ENCODE results near the gene FARS2. TPM values are rescaled to one million over a fixed set of nuclear protein-coding genes. Genes with fewer than 3 reads are reported as not detected.

The FARS2 gene
- total RNA-seq, 1 experiment from 2014 or later: 15.0 TPM

DNA sequence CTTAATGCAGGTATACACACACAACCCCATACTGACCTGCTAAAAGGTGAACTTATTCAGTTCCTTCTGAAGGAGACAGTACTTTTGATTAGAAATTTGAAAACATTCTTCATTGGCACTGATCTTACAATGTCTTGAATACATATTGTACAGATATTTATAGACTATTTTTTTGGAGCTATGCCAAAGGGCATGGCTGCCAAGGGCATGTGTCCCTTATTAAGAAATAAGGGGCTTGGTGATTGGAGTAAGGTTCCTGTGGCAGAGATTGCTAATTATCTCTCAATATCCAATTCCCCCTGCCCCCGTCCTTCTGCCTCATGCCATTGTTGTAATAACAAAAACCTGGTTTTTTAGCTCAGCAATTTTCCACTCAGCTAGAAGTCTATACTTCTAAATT lies 355.9 kb downstream of the FARS2 start (continued):
- TF ChIP-seq, protein P1, sequence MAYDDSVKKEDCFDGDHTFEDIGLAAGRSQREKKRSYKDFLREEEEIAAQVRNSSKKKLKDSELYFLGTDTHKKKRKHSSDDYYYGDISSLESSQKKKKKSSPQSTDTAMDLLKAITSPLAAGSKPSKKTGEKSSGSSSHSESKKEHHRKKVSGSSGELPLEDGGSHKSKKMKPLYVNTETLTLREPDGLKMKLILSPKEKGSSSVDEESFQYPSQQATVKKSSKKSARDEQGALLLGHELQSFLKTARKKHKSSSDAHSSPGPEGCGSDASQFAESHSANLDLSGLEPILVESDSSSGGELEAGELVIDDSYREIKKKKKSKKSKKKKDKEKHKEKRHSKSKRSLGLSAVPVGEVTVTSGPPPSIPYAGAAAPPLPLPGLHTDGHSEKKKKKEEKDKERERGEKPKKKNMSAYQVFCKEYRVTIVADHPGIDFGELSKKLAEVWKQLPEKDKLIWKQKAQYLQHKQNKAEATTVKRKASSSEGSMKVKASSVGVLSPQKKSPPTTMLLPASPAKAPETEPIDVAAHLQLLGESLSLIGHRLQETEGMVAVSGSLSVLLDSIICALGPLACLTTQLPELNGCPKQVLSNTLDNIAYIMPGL (CRISPR knock-in tag; IDR thresholded peaks at IDR 0.05): no peak
- no peak for TF ChIP-seq ZNF263 (CRISPR knock-in tag; IDR thresholded peaks at IDR 0.05; ENCODE audit: low read depth)

DNA sequence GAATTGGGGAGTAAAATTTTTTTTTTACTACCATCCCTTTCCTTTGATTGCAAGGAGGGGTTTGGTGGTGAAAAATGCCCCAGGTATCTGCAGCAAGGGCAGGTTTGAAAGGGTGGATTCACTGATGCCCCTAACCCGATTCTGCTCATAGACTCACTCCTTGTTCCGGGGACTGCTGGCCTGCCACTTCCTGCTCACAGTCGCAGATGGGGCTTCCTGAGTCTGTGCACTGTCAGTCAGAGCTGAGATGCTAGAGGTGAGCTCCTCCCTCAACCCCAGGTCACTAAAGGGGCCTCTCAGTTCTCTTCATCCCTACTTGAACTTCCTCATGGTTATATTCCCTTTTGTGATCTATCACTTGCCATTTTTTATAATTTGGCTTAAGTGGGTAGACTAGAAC lies 357.9 kb downstream of the FARS2 start:
- DNase-seq (ENCODE audit: low spot score) (no peak), ATAC-seq (no peak)
- Mint-ChIP-seq H3K9me3 (peaks cover 7% of the 10 kb centered on the region), H3K4me1 (peaks cover 9% of the 10 kb centered on the region), H3K27me3 (ENCODE audit: low read depth) (no peaks in the 10 kb centered on the region; the same call in 1 of the 2 replicates), H3K4me3 (no peak overlapping the region), H3K27ac (no peak overlapping the region), H3K36me3 (no peaks in the 10 kb centered on the region)
- POLR2A ChIA-PET: no interaction called here
- CTCF ChIA-PET: no interaction called here
- TF ChIP-seq CREB1 (CRISPR knock-in tag; IDR thresholded peaks at IDR 0.05) (no peak), TP53 (CRISPR knock-in tag; IDR thresholded peaks at IDR 0.05) (no peak), EMX1 (CRISPR knock-in tag; IDR thresholded peaks at IDR 0.05) (no peak), ETV6 (CRISPR knock-in tag; IDR thresholded peaks at IDR 0.05) (no peak), JUN (CRISPR knock-in tag; IDR thresholded peaks at IDR 0.05) (no peak), ZNF423 (CRISPR knock-in tag; IDR thresholded peaks at IDR 0.05) (no peak)
- TF ChIP-seq, protein P2, sequence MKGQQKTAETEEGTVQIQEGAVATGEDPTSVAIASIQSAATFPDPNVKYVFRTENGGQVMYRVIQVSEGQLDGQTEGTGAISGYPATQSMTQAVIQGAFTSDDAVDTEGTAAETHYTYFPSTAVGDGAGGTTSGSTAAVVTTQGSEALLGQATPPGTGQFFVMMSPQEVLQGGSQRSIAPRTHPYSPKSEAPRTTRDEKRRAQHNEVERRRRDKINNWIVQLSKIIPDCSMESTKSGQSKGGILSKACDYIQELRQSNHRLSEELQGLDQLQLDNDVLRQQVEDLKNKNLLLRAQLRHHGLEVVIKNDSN (CRISPR knock-in tag; IDR thresholded peaks at IDR 0.05): no peak
- TF ChIP-seq, protein P3, sequence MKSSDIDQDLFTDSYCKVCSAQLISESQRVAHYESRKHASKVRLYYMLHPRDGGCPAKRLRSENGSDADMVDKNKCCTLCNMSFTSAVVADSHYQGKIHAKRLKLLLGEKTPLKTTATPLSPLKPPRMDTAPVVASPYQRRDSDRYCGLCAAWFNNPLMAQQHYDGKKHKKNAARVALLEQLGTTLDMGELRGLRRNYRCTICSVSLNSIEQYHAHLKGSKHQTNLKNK (CRISPR knock-in tag; IDR thresholded peaks at IDR 0.05): no peak
- TF ChIP-seq, protein P4, sequence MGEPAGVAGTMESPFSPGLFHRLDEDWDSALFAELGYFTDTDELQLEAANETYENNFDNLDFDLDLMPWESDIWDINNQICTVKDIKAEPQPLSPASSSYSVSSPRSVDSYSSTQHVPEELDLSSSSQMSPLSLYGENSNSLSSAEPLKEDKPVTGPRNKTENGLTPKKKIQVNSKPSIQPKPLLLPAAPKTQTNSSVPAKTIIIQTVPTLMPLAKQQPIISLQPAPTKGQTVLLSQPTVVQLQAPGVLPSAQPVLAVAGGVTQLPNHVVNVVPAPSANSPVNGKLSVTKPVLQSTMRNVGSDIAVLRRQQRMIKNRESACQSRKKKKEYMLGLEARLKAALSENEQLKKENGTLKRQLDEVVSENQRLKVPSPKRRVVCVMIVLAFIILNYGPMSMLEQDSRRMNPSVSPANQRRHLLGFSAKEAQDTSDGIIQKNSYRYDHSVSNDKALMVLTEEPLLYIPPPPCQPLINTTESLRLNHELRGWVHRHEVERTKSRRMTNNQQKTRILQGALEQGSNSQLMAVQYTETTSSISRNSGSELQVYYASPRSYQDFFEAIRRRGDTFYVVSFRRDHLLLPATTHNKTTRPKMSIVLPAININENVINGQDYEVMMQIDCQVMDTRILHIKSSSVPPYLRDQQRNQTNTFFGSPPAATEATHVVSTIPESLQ (CRISPR knock-in tag; IDR thresholded peaks at IDR 0.05): no peak
- TF ChIP-seq, protein P5, sequence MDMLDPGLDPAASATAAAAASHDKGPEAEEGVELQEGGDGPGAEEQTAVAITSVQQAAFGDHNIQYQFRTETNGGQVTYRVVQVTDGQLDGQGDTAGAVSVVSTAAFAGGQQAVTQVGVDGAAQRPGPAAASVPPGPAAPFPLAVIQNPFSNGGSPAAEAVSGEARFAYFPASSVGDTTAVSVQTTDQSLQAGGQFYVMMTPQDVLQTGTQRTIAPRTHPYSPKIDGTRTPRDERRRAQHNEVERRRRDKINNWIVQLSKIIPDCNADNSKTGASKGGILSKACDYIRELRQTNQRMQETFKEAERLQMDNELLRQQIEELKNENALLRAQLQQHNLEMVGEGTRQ (CRISPR knock-in tag; IDR thresholded peaks at IDR 0.05): no peak
- TF ChIP-seq, protein P6, sequence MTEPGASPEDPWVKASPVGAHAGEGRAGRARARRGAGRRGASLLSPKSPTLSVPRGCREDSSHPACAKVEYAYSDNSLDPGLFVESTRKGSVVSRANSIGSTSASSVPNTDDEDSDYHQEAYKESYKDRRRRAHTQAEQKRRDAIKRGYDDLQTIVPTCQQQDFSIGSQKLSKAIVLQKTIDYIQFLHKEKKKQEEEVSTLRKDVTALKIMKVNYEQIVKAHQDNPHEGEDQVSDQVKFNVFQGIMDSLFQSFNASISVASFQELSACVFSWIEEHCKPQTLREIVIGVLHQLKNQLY (CRISPR knock-in tag; IDR thresholded peaks at IDR 0.05): no peak
- TF ChIP-seq, protein P7, sequence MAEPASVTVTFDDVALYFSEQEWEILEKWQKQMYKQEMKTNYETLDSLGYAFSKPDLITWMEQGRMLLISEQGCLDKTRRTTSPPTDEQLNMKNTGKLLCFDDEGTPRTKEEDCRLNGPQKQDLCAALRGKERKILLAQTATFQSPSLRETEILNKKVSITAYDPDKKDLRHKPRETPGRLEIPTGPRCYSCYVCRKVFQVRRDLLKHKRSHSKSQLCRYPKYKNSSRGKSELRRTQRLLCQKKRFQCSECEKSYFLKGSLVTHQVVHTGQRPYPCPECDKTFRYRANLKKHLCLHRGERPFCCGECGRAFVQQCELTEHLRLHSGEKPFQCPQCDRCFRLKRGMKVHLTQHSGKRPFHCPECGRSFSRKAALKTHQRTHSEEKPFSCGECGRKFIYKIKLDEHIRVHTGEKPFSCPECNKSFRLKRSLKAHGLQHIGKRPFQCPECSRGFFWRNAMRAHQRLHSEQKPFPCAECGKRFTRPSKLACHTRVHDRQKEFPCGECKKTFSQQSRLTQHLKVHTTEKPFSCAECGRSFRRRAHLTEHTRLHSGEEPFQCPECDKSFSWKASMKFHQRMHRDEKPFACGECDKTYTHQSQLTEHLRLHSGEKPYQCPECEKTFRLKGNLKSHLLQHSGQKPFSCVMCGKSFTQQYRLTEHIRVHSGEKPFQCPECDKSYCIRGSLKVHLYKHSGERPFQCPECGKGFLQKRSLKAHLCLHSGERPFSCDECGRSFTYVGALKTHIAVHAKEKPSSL (CRISPR knock-in tag; conservative IDR thresholded peaks at IDR 0.05): no peak
- TF ChIP-seq, protein P8, sequence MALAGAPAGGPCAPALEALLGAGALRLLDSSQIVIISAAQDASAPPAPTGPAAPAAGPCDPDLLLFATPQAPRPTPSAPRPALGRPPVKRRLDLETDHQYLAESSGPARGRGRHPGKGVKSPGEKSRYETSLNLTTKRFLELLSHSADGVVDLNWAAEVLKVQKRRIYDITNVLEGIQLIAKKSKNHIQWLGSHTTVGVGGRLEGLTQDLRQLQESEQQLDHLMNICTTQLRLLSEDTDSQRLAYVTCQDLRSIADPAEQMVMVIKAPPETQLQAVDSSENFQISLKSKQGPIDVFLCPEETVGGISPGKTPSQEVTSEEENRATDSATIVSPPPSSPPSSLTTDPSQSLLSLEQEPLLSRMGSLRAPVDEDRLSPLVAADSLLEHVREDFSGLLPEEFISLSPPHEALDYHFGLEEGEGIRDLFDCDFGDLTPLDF (CRISPR knock-in tag; IDR thresholded peaks at IDR 0.05): no peak

Measured in WTC11 (cell line).